Measurements from ENCODE around the gene CST4.

- TF ChIP-seq EP300 (IDR thresholded peaks at IDR 0.05) (no peak), CTCF (IDR thresholded peaks at IDR 0.05) (no peak), POLR2A (IDR thresholded peaks at IDR 0.05) (no peak), POLR2AphosphoS5 (IDR thresholded peaks at IDR 0.05) (no peak)
These were observed 39.6 kb downstream of the CST4 start for GRCh38 chr20:23649242-23649641.

Measured in upper lobe of left lung (tissue), 4 donors.